ENCODE data around the gene MINAR1.

The MINAR1 gene

GRCh38 chr15:79401301-79401700 lies 30.8 kb upstream of the MINAR1 start:
- Histone ChIP-seq H3K27me3 (ENCODE audit: insufficient read depth, low read length, poor library complexity, severe bottlenecking) (no peaks in the 10 kb centered on the region), H3K4me3 (ENCODE audit: low read length, poor library complexity, severe bottlenecking) (no peak overlapping the region), H3K9ac (ENCODE audit: low read depth, low read length, poor library complexity, severe bottlenecking) (no peak overlapping the region), H2AFZ (ENCODE audit: low read length) (no peak overlapping the region), H3K9me3 (ENCODE audit: insufficient read depth, low read depth, low read length) (no peaks in the 10 kb centered on the region), H3K79me2 (ENCODE audit: insufficient read depth, low read length) (no peaks in the 10 kb centered on the region), H3K4me1 (ENCODE audit: insufficient read depth, low read length, poor library complexity, severe bottlenecking) (no peaks in the 10 kb centered on the region), H3K36me3 (ENCODE audit: insufficient read depth, low read length) (no peaks in the 10 kb centered on the region), H4K20me1 (ENCODE audit: insufficient read depth, low read length, poor library complexity, severe bottlenecking) (no peaks in the 10 kb centered on the region), H3K4me2 (ENCODE audit: low read depth, low read length, poor library complexity, severe bottlenecking) (no peak overlapping the region), H3K9me2 (replicated peaks; ENCODE audit: low read depth, low read length) (no peaks in the 10 kb centered on the region), H3F3A (ENCODE audit: low read depth) (no peaks in the 10 kb centered on the region)
- no peak for TF ChIP-seq CTCF (conservative IDR thresholded peaks at IDR 0.05; ENCODE audit: low read length)
- no peak for TF ChIP-seq EZH2phosphoT487 (IDR thresholded peaks at IDR 0.05; ENCODE audit: borderline replicate concordance)

DNA sequence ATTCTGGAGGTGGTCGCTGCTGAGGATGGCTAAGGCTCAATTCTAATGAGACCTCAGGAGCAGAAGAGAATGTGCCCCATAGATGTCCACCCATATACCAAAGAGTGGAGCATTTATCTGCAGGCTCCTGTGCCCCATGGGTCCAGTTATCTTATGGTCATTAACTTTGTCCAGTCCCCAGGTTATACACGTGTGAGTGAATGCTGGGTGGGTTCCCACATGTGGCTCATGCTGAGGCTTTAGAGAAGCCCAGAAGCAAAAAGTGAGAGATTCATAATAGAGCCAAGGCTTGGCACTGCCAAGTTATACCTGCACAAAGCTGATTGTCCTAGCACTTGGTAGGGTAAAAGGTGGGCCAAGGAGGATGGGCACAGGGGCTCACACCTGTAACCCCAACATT lies 30.0 kb upstream of the MINAR1 start:
- Histone ChIP-seq H3F3A (ENCODE audit: low read depth) (no peaks in the 10 kb centered on the region), H3K36me3 (ENCODE audit: insufficient read depth, low read length) (no peaks in the 10 kb centered on the region), H3K79me2 (ENCODE audit: insufficient read depth, low read length) (no peaks in the 10 kb centered on the region), H3K9me2 (replicated peaks; ENCODE audit: low read depth, low read length) (no peaks in the 10 kb centered on the region), H3K9ac (ENCODE audit: low read depth, low read length, poor library complexity, severe bottlenecking) (no peak overlapping the region), H4K20me1 (ENCODE audit: insufficient read depth, low read length, poor library complexity, severe bottlenecking) (no peaks in the 10 kb centered on the region), H3K9me3 (ENCODE audit: insufficient read depth, low read depth, low read length) (no peaks in the 10 kb centered on the region), H3K4me3 (ENCODE audit: low read length, poor library complexity, severe bottlenecking) (no peak overlapping the region), H3K27me3 (ENCODE audit: insufficient read depth, low read length, poor library complexity, severe bottlenecking) (no peaks in the 10 kb centered on the region), H2AFZ (ENCODE audit: low read length) (no peak overlapping the region), H3K4me2 (ENCODE audit: low read depth, low read length, poor library complexity, severe bottlenecking) (no peak overlapping the region), H3K4me1 (ENCODE audit: insufficient read depth, low read length, poor library complexity, severe bottlenecking) (no peaks in the 10 kb centered on the region)
- no peak for TF ChIP-seq EZH2phosphoT487 (IDR thresholded peaks at IDR 0.05; ENCODE audit: borderline replicate concordance)

DNA sequence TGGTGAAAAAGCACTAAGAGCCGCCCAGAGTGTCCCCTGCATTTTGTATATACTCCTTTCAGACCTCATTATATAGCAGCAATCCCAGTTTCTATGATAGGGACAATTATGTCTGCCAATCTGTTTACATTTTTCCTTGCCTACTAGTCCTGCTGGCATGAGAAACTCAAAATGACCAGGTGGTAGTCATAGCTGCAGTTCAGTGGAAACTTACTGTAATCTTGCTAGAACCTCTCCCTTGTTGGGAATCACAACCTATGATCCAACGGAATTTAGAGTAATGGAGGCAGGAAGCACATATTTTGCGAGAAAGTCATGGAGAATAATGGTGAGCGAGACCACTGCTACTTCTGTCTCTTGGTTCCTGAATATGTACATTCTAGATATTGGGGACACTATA lies 28.6 kb upstream of the MINAR1 start:
- H3K4me3 ChIP-seq (ENCODE audit: low read length, poor library complexity, severe bottlenecking) = no peak overlapping the region
- H4K20me1 ChIP-seq (ENCODE audit: insufficient read depth, low read length, poor library complexity, severe bottlenecking) = no peaks in the 10 kb centered on the region

More for the DNA sequence above, 28.6 kb upstream of the MINAR1 start:
- H3K4me1 ChIP-seq (ENCODE audit: insufficient read depth, low read length, poor library complexity, severe bottlenecking) = no peaks in the 10 kb centered on the region
- H2AFZ ChIP-seq (ENCODE audit: low read length) = no peak overlapping the region
- no peak overlapping the region for H3K4me2 ChIP-seq (ENCODE audit: low read depth, low read length, poor library complexity, severe bottlenecking)
- no peaks in the 10 kb centered on the region for H3F3A ChIP-seq (ENCODE audit: low read depth)
- H3K36me3 ChIP-seq (ENCODE audit: insufficient read depth, low read length) = no peaks in the 10 kb centered on the region
- no peaks in the 10 kb centered on the region for H3K9me2 ChIP-seq (replicated peaks; ENCODE audit: low read depth, low read length)
- no peak for TF ChIP-seq EZH2phosphoT487 (IDR thresholded peaks at IDR 0.05; ENCODE audit: borderline replicate concordance)
- TF ChIP-seq CTCF (conservative IDR thresholded peaks at IDR 0.05; ENCODE audit: low read length) = no peak
- H3K9ac ChIP-seq (ENCODE audit: low read depth, low read length, poor library complexity, severe bottlenecking) = no peak overlapping the region
- no peaks in the 10 kb centered on the region for H3K27me3 ChIP-seq (ENCODE audit: insufficient read depth, low read length, poor library complexity, severe bottlenecking)
- H3K79me2 ChIP-seq (ENCODE audit: insufficient read depth, low read length) = no peaks in the 10 kb centered on the region
- no peaks in the 10 kb centered on the region for H3K9me3 ChIP-seq (ENCODE audit: insufficient read depth, low read depth, low read length)
